ENCODE data around the gene BMP7.

- TF ChIP-seq EZH2 (IDR thresholded peaks at IDR 0.05; ENCODE audit: borderline replicate concordance, low read depth, low read length, poor library complexity, severe bottlenecking) (no peak), CTCF (conservative IDR thresholded peaks at IDR 0.05; ENCODE audit: low read depth, low read length) (no peak)
These were observed 57.0 kb downstream of the BMP7 start for GRCh38 chr20:57209413-57209812.

Measured in A673 (cell line).